Type B pancreatic cell (in vitro differentiated cells): ENCODE results near the gene TRMT11. TPM values are rescaled to one million over a fixed set of nuclear protein-coding genes. Genes with fewer than 3 reads are reported as not detected.
A peak's percentile ranks its signal among the peaks of the same experiment; 100 is the strongest.

ENCODE experiments used
- DNase-seq: peaks from one replicate; pipeline ENCODE4 v3.0.0; 2021; ENCODE audit warnings: mixed read lengths; ENCODE audit not compliant: unreplicated experiment; ENCODE audit errors: extremely low spot score
- H3K27ac Mint-ChIP-seq: 2 replicates; pipeline ENCODE4 v1.8.0; 2021; ENCODE audit warnings: mild to moderate bottlenecking, mixed read lengths
- H3K27me3 Mint-ChIP-seq: 2 replicates; pipeline ENCODE4 v1.8.0; 2021; ENCODE audit warnings: mixed read lengths
- H3K36me3 Mint-ChIP-seq: 2 replicates; pipeline ENCODE4 v1.8.0; 2021; ENCODE audit warnings: mixed read lengths
- H3K4me1 Mint-ChIP-seq: one replicate; pipeline ENCODE4 v1.8.0; 2021; ENCODE audit warnings: mixed read lengths; ENCODE audit not compliant: unreplicated experiment
- H3K4me3 Mint-ChIP-seq: 2 replicates; pipeline ENCODE4 v1.8.0; 2021; ENCODE audit warnings: mild to moderate bottlenecking, mixed read lengths
- H3K9me3 Mint-ChIP-seq: 2 replicates; pipeline ENCODE4 v1.8.0; 2021; ENCODE audit warnings: mixed read lengths
- CTCF ChIP-seq: fragments of 200-600 bp; sonication (generic); conservative IDR thresholded peaks from 2 replicates; pipeline ENCODE4 v1.5.0; 2021; ENCODE audit warnings: antibody characterized with exemption, mild to moderate bottlenecking
- total RNA-seq: library from RNA; stranded (reverse); gene quantifications from 2 replicates; pipeline ENCODE4 v1.2.1, GENCODE V29; 2021; ENCODE audit warnings: low replicate concordance

Gene TRMT11
- total RNA-seq, 1 donor from 2014 or later, result 22.3 TPM

GRCh38 chr6:126002755-126003679, 16.7 kb downstream of the TRMT11 start:
- Mint-ChIP-seq H3K4me3 (no peak overlapping the region), H3K36me3 (peaks cover 36% of the 10 kb centered on the region), H3K9me3 (no peaks in the 10 kb centered on the region), H3K27ac (no peak overlapping the region), H3K27me3 (no peaks in the 10 kb centered on the region), H3K4me1 (no peaks in the 10 kb centered on the region)
- DNase-seq, result no peak
- TF ChIP-seq CTCF, result no peak

GRCh38 chr6:126007800-126008199, 21.5 kb downstream of the TRMT11 start:
- Mint-ChIP-seq H3K4me1 (peaks cover 4% of the 10 kb centered on the region), H3K9me3 (no peaks in the 10 kb centered on the region), H3K4me3 (no peak overlapping the region), H3K36me3 (peaks cover 32% of the 10 kb centered on the region), H3K27ac (no peak overlapping the region), H3K27me3 (no peaks in the 10 kb centered on the region)
- DNase-seq, result no peak
- no peak for TF ChIP-seq CTCF

GRCh38 chr6:126010040-126010439, 23.7 kb downstream of the TRMT11 start:
- Mint-ChIP-seq H3K4me3 (no peak overlapping the region), H3K4me1 (peaks cover 4% of the 10 kb centered on the region), H3K36me3 (peaks cover 31% of the 10 kb centered on the region), H3K9me3 (no peaks in the 10 kb centered on the region), H3K27me3 (no peaks in the 10 kb centered on the region), H3K27ac (peak overlapping the region; percentile 1)
- no peak for TF ChIP-seq CTCF
- no peak for DNase-seq

- no peak for DNase-seq
- no peaks in the 10 kb centered on the region for H3K9me3 Mint-ChIP-seq
- no peaks in the 10 kb centered on the region for H3K4me1 Mint-ChIP-seq
- peaks cover 59% of the 10 kb centered on the region for H3K36me3 Mint-ChIP-seq
- no peak overlapping the region for H3K4me3 Mint-ChIP-seq
- H3K27me3 Mint-ChIP-seq, result no peaks in the 10 kb centered on the region
- H3K27ac Mint-ChIP-seq, result no peak overlapping the region
- TF ChIP-seq CTCF, result no peak
These were observed 29.5 kb downstream of the TRMT11 start for GRCh38 chr6:126015863-126016262.

- H3K4me1 Mint-ChIP-seq, result no peaks in the 10 kb centered on the region
- H3K9me3 Mint-ChIP-seq, result no peaks in the 10 kb centered on the region
- TF ChIP-seq CTCF, result no peak
- peaks cover 63% of the 10 kb centered on the region for H3K36me3 Mint-ChIP-seq
- DNase-seq, result no peak
- no peak overlapping the region for H3K4me3 Mint-ChIP-seq
- no peak overlapping the region for H3K27ac Mint-ChIP-seq
- no peaks in the 10 kb centered on the region for H3K27me3 Mint-ChIP-seq
These were observed 30.3 kb downstream of the TRMT11 start for GRCh38 chr6:126016591-126016990.
